Frontal cortex (tissue), 4 donors: Measurements from ENCODE around the gene OR4N2. TPM values are rescaled to one million over a fixed set of nuclear protein-coding genes. Genes with fewer than 3 reads are reported as not detected.
"Not testable (repeated sequence)": the region's sequence is repeated elsewhere in the genome, so short reads cannot be mapped to it uniquely, and the experiment has no call there.

ENCODE experiments used
- DNase-seq, 2 donors: peaks; one replicate each; pipeline ENCODE4 v3.0.0; 2012; ENCODE audit warnings: low spot score in 2 of 2
- FAIRE-seq: peaks from 2 replicates; lab custom pipeline; 2012; peaks lifted over from hg19 to GRCh38; lab: Jason Lieb, UNC
- total RNA-seq: library from RNA; depleted of rRNA; stranded (reverse); fragments of >200 nt; gene quantifications from one replicate; pipeline ENCODE4 v1.2.3, GENCODE V29; 2014
- donor health status: control.
- donor health status: control.
- donor health status: control.

The OR4N2 gene, protein sequence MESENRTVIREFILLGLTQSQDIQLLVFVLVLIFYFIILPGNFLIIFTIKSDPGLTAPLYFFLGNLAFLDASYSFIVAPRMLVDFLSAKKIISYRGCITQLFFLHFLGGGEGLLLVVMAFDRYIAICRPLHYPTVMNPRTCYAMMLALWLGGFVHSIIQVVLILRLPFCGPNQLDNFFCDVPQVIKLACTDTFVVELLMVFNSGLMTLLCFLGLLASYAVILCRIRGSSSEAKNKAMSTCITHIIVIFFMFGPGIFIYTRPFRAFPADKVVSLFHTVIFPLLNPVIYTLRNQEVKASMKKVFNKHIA
- not detected for total RNA-seq

DNA sequence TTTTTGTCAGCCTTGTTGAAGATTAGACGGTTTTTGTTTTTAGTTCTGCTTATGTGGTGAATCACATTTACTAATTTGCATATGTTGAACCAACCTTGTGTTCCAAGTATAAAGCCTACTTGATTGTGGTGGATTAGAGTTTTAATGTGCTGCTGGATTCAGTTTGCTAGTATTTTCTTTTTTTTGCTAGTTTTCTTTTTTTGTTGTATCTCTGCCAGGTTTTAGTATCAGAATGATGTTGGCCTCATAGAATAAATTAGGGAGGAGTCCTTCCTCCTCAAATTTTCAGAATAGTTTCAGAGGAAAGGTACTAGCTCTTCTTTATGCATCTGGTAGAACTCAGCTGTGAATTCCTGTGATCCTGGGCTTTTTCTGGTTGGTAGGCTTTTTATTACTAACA, at the start of gene OR4N2:
OR4N2 (plus strand) TSS at position 301 of the 400 bp plus-strand sequence. CDS start 23,679 bp downstream, outside the sequence.
- FAIRE-seq, DNase-seq: not testable (repeated sequence)

- no peak for DNase-seq
- no peak for FAIRE-seq
These were observed 49.4 kb upstream of the OR4N2 start for GRCh38 chr14:19754172-19754571.

GRCh38 chr14:19771491-19771890, 32.1 kb upstream of the OR4N2 start:
- not testable (repeated sequence) for FAIRE-seq, DNase-seq

- FAIRE-seq: no peak
- DNase-seq: no peak
These were observed 31.6 kb upstream of the OR4N2 start for GRCh38 chr14:19771895-19772430.

GRCh38 chr14:19772454-19772853, 31.1 kb upstream of the OR4N2 start:
- FAIRE-seq, DNase-seq: not testable (repeated sequence)

DNA sequence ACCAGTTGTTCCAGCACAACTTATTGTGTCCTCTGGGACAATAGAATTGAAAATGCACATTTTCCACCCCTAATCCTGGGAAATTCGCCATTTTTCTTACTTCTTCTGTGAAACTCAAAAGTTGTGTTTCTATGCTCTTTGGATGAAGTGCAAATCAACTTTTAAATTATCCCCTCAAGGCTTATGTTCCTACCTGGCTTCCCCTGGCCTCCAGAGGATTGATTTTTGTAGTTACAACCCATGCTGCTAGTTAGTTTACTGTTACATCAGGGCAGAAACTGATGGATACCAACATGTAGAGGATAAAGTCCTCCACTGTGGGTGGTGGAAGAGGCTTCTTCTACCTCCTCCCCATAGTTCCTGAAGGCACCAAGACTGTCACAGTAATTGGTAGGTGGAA, 30.4 kb upstream of the OR4N2 start, which contains the start of gene OR4M1:
OR4M1 (plus strand) TSS at position 301 of the 400 bp plus-strand sequence. CDS start 6,819 bp downstream, outside the sequence.
- not testable (repeated sequence) for FAIRE-seq, DNase-seq

GRCh38 chr14:19775587-19775986, 28.0 kb upstream of the OR4N2 start:
- DNase-seq (no peak), FAIRE-seq (peak; percentile 99)

- FAIRE-seq: not testable (repeated sequence)
These were observed 17.7 kb upstream of the OR4N2 start for GRCh38 chr14:19785848-19786247.

GRCh38 chr14:19787318-19787717, 16.3 kb upstream of the OR4N2 start:
- FAIRE-seq, DNase-seq: not testable (repeated sequence)

More at GRCh38 chr14:19785848-19786247, 17.7 kb upstream of the OR4N2 start:
- not testable (repeated sequence) for DNase-seq

DNA sequence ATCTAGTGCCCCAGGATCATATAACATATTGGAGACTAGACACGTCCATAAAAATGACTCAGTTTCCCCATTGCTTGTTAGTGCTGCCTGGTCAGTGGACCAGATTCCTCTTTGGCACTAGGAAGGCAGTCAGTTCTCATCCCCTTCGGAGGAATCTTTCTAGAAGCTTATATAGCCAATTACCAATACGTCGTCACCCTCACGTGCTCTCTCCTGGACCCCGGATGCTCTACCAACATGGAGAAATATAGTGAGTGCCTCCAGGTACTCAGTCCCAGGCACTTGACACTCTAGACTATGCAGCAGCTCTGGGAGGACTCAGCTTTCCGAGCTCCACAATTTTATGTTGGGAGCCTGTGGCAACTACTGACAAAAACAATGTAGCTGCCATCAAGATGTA, 15.4 kb upstream of the OR4N2 start:
- DNase-seq, FAIRE-seq: not testable (repeated sequence)

- not testable (repeated sequence) for DNase-seq, FAIRE-seq
These were observed 7.0 kb upstream of the OR4N2 start for GRCh38 chr14:19796520-19797108.

DNA sequence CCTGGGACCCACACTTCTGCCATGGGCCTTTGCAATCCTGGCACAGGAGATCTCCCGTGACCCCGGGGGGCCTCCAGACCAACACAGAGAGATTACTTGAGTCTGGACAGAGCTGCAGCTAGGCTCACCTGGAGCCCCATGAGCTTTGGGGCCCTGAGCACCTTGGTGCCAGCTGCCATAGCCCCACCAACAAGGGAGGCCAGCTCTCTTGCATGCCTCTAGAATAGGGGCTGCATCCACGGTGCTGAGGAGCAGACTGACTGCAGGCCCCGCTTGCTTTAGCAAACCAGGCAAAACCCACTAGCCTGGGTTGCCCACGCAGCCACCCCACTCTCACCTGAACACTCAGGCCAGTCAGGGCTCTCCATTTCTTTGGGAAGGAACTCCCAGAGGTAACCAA, 3.7 kb upstream of the OR4N2 start:
- FAIRE-seq (no peak), DNase-seq (no peak)

GRCh38 chr14:19800282-19801117, 3.1 kb upstream of the OR4N2 start:
- FAIRE-seq (no peak), DNase-seq (peak in 1 of 2 donors; percentile 5)

DNA sequence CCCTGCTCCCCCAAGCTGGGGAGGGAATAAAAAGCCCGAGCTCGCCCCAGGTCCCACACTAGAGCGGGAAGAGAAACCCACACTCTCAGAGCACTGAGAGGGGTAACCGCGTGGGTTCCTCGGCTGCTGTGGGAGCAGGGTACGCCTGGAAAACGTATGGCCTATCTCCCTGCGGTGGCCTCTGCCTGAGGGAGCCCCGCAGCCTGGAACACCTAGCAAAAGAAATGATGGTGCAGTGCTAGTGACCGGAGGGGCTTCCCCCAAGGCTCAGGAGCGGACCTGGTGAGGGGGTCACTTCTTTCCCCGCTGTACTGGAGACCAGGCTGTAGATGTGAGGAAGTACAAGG, 2.5 kb upstream of the OR4N2 start:
- DNase-seq (no peak), FAIRE-seq (no peak)

DNA sequence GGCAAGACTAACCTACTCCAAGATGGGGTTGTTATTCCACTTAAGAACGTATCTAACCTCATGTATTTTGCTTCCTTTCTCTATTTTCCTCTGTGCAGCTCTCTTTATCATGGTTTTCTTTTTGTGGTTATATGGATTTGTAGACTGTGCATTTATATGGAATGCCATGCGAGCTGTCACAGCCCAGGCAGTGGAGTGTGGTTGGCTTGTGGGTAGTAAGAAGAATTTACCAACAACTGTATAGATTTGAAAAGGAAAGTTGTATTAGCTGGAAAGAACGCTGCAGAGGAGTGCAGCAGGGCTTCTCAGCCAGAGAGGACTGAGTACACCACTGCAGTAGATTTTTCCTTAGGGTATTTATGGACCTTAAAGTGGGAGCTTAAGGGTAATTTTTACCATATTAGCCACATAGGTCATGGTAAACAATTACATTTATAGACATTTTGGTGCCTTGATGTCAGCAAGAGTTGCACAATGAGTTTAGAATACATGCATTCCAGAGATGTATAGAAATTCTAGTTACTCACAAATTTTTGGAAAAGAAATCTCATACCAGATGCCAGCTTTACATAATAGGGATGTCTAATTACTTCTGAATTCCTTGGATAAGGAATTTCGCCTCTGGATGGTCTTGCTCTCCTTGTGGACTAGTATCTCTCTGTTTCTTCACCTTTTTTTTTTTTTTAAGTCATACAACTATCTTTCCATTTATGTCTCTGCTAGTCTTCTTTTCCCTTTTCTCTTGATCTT, 9.8 kb downstream of the OR4N2 start:
- not testable (repeated sequence) for FAIRE-seq

GRCh38 chr14:19819879-19820278, 16.3 kb downstream of the OR4N2 start:
- DNase-seq, FAIRE-seq: not testable (repeated sequence)

More for the DNA sequence above, 9.8 kb downstream of the OR4N2 start:
- not testable (repeated sequence) for DNase-seq

DNA sequence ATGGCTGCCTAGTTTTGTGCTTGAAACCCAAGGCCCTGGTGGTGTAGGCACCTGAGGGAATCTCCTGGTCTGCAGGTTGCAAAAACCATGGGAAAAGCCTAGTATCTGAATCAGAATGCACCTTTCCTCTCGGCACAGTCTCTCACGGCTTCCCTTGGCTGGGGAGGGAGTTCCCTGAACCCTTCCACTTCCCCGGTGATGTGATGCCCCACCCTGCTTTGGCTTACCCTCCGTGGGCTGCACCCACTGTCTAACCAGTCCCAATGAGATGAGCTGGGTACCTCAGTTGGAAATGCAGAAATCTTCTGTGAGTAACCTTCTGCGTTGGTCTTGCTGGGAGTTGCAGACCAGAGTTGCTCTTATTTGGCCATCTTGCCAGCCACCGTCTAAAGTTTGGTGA, 17.4 kb downstream of the OR4N2 start:
- FAIRE-seq: not testable (repeated sequence)

GRCh38 chr14:19823178-19823577, 19.6 kb downstream of the OR4N2 start:
- FAIRE-seq (peak; percentile 81), DNase-seq (no peak)

More for the DNA sequence above, 17.4 kb downstream of the OR4N2 start:
- DNase-seq: not testable (repeated sequence)

DNA sequence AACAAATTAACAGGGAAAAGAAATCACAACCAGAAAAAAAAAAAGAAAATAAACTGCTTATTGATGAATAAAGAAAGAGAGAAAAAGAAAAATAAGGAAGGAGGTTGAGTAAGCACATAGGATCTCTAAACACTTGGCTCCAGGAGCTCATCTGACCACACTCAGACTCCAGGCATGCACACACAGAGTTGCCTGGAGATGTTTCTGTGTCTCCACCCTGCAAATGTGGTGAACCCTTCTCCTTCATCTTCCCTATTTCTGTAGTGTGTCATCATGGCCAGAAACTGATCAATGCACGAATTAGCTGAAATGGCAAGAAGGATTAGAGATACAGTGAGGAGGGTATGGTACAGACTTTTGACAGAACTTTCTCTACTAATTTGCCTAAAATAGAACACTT, 20.2 kb downstream of the OR4N2 start:
- FAIRE-seq: no peak

More for the DNA sequence above, 20.2 kb downstream of the OR4N2 start:
- DNase-seq: no peak
